Adrenal gland (tissue), 5 donors: Measurements from ENCODE around the gene LCMT1.

Experiments used
- CTCF ChIP-seq, 6 experiments: fragments of 450-650 bp in 4 of 6; fragments of 200-600 bp in 2 of 6; sonication (generic) in 1 of 6; IDR thresholded peaks; 1 replicate in 5 of 6; 2 replicates in 1 of 6; pipeline versions ENCODE4 v1.5.1 to v1.8.0; 2016 to 2021; ENCODE audit warnings: antibody characterized with exemption in 6 of 6, mild to moderate bottlenecking in 2 of 6, moderate library complexity in 1 of 6
- POLR2A ChIP-seq, 2 donors: fragments of 450-650 bp; IDR thresholded peaks; one replicate each; pipeline ENCODE4 v1.6.1; 2017; ENCODE audit warnings: antibody characterized with exemption in 2 of 2, mild to moderate bottlenecking in 2 of 2, moderate library complexity in 1 of 2
- donor health status: DM: no; HTN: no; CAD: no.

GRCh38 chr16:25094596-25094995, 16.9 kb upstream of the LCMT1 start:
- no peak for TF ChIP-seq CTCF (IDR thresholded peaks at IDR 0.05)
- TF ChIP-seq POLR2A (IDR thresholded peaks at IDR 0.05), result no peak
